Lower lobe of right lung (tissue), 2 donors: ENCODE results near the gene FOXP1. TPM values are rescaled to one million over a fixed set of nuclear protein-coding genes. Genes with fewer than 3 reads are reported as not detected.

Experiments
- ATAC-seq, 2 donors: fragments of 200-7000 bp; cut with Tn5 transposase; one replicate each; pipeline ENCODE4 v1.9.1; 2020 to 2022; ENCODE audit warnings: mild to moderate bottlenecking in 2 of 2, moderate library complexity in 2 of 2
- DNase-seq: peaks from one replicate; pipeline ENCODE4 v3.0.0-alpha.2; 2020
- H3K27ac ChIP-seq: fragments of 200-600 bp; one replicate; pipeline ENCODE4 v1.8.0; 2022
- H3K27me3 ChIP-seq: fragments of 200-600 bp; one replicate; pipeline ENCODE4 v1.8.0; 2022; ENCODE audit warnings: low read depth
- H3K36me3 ChIP-seq: fragments of 200-600 bp; one replicate; pipeline ENCODE4 v1.8.0; 2022; ENCODE audit warnings: mild to moderate bottlenecking
- H3K4me1 ChIP-seq: fragments of 200-600 bp; one replicate; pipeline ENCODE4 v1.8.0; 2022
- H3K4me3 ChIP-seq: fragments of 200-600 bp; one replicate; pipeline ENCODE4 v1.8.0; 2022; ENCODE audit warnings: mild to moderate bottlenecking
- H3K9me3 ChIP-seq: fragments of 200-600 bp; one replicate; pipeline ENCODE4 v1.8.0; 2022
- intact Hi-C: fragments of 100-400 bp; cut with DNase I; formaldehyde crosslinking; loops from one replicate; pipeline ENCODE4 v1.11.0; 2022
- total RNA-seq: library from RNA; stranded (reverse); fragmentation: NEBNext Ultra II Directional; extraction: Animal tissue kit (Norgen Biotek cat#: 25700); gene quantifications from one replicate; pipeline ENCODE4 v1.2.1, GENCODE V29; 2021
- TF ChIP-seq, protein P1 (sequence below): fragments of 200-600 bp; IDR thresholded peaks from one replicate; pipeline ENCODE4 v1.8.0; 2022; ENCODE audit warnings: antibody characterized with exemption, mild to moderate bottlenecking
- donor health status: DM: no; HTN: yes; CAD: no; lungs with severe emphysema.

FOXP1 gene
- total RNA-seq, 1 donor from 2014 or later = 138 TPM

DNA sequence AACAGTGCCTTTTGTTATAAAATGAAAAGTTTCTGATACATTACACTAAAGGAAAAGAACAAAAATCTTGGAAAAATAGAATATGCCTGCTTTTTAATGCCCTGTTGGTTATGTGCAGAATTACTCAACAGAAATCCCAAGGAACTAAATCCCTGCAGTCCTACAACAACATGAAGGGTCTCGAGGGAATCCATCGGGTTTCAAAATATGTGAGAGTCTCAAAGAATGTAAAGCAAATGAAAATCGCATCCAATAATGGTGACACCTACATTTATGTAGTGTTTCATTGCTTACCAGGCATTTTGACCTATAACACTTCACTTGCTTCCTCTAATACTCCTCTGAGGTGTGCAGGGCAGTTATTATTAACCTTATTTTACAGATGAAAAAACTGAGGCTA, 411.3 kb downstream of the FOXP1 start:
- intact Hi-C loops = no loop called here
- TF ChIP-seq, protein P1, sequence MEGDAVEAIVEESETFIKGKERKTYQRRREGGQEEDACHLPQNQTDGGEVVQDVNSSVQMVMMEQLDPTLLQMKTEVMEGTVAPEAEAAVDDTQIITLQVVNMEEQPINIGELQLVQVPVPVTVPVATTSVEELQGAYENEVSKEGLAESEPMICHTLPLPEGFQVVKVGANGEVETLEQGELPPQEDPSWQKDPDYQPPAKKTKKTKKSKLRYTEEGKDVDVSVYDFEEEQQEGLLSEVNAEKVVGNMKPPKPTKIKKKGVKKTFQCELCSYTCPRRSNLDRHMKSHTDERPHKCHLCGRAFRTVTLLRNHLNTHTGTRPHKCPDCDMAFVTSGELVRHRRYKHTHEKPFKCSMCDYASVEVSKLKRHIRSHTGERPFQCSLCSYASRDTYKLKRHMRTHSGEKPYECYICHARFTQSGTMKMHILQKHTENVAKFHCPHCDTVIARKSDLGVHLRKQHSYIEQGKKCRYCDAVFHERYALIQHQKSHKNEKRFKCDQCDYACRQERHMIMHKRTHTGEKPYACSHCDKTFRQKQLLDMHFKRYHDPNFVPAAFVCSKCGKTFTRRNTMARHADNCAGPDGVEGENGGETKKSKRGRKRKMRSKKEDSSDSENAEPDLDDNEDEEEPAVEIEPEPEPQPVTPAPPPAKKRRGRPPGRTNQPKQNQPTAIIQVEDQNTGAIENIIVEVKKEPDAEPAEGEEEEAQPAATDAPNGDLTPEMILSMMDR = no peak
- no peak overlapping the region for H3K4me3 ChIP-seq
- no peak for DNase-seq
- no peak for ATAC-seq
- H3K27ac ChIP-seq = no peak overlapping the region
- H3K4me1 ChIP-seq = peaks cover 25% of the 10 kb centered on the region
- H3K27me3 ChIP-seq = no peaks in the 10 kb centered on the region
- no peaks in the 10 kb centered on the region for H3K36me3 ChIP-seq
- H3K9me3 ChIP-seq = no peaks in the 10 kb centered on the region

DNA sequence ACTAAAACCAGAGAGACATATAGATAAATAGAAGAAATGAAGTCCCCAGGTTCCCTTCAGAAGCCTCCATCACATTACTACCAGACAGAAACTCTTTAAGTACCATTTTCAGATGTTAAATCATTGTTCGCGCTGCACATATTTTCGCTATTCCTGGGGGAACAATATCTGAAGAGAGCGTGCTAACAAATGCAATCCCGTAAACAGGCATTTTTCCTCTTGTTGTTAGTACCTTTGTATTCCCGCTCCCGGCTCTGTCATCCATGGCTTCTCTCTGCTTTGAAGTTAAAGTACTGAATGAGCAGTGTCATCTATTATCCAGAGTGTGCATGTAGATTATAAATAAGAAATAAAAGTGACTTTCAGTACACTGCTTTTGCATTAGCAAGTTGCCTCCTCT, 412.3 kb downstream of the FOXP1 start:
- intact Hi-C loops = no loop called here
- Histone ChIP-seq H3K4me1 (peaks cover 22% of the 10 kb centered on the region), H3K27me3 (no peaks in the 10 kb centered on the region), H3K27ac (no peak overlapping the region), H3K4me3 (no peak overlapping the region), H3K9me3 (no peaks in the 10 kb centered on the region), H3K36me3 (no peaks in the 10 kb centered on the region)
- TF ChIP-seq, protein P1 = no peak
- DNase-seq = no peak
- ATAC-seq = no peak

DNA sequence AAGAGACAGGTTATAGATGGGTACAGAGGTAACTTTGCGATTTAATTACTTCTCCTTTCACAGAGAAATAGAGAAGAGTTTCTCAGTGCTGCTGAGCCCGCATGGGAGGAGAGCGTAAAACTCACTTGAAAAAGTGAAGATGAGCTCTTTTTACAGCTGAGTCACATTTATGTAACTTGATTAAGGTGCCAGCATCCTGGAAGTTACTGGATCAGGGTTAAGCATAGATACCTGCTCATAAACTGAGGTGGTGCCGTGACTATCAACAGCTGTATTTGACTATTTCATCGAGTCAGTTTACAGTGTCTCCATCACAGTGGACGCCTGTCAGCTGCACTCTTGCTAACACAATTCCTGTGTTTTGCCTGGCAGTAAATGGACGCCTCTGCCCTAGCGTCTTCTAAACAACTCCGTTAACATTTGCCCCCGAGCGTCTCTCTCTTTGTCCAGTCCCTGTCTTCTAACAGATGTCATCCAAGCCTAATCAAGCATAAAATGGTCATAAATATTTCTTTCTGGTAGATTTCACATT, 414.6 kb downstream of the FOXP1 start:
- TF ChIP-seq, protein P1 = no peak
- DNase-seq (no peak), ATAC-seq (peak in 1 of 2 donors; percentile 48)
- H3K36me3 ChIP-seq = no peaks in the 10 kb centered on the region
- intact Hi-C loops = no loop called here
- H3K27ac ChIP-seq = peak overlapping the region; percentile 1
- H3K27me3 ChIP-seq = no peaks in the 10 kb centered on the region
- H3K4me3 ChIP-seq = no peak overlapping the region
- peaks cover 22% of the 10 kb centered on the region for H3K4me1 ChIP-seq
- H3K9me3 ChIP-seq = no peaks in the 10 kb centered on the region

DNA sequence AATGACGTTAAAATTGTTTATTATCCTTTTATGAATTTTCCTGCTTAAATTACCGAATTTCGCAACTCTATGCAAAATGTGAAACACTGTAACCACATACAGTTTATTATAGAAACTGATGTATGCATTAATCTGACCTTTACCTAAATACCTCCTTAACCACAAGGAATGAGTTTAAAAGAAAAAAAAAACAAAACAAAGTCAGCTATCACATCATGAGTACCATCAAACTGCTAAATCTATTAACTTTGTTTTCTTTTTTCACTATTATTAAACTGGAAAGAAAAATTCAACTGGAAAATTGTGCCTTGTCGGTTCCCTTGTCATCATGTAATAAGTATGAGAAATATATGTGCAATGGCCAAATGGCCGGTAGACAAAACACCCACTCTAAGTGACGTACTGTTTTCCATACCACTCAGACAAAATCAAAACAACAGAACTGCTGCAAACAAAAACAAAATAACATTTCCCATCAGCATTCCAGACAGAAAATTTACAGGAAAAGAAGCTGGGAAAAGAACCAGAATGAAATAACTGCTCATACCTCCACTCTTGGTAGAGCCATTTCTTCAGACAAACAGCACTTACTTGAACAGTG, 415.3 kb downstream of the FOXP1 start:
- Histone ChIP-seq H3K36me3 (no peaks in the 10 kb centered on the region), H3K27ac (peak overlapping the region; percentile 1), H3K4me3 (no peak overlapping the region), H3K27me3 (no peaks in the 10 kb centered on the region), H3K9me3 (no peaks in the 10 kb centered on the region), H3K4me1 (peaks cover 22% of the 10 kb centered on the region)
- intact Hi-C loops = no loop called here
- DNase-seq (no peak), ATAC-seq (peak in 1 of 2 donors; percentile 31)
- TF ChIP-seq, protein P1 = no peak

DNA sequence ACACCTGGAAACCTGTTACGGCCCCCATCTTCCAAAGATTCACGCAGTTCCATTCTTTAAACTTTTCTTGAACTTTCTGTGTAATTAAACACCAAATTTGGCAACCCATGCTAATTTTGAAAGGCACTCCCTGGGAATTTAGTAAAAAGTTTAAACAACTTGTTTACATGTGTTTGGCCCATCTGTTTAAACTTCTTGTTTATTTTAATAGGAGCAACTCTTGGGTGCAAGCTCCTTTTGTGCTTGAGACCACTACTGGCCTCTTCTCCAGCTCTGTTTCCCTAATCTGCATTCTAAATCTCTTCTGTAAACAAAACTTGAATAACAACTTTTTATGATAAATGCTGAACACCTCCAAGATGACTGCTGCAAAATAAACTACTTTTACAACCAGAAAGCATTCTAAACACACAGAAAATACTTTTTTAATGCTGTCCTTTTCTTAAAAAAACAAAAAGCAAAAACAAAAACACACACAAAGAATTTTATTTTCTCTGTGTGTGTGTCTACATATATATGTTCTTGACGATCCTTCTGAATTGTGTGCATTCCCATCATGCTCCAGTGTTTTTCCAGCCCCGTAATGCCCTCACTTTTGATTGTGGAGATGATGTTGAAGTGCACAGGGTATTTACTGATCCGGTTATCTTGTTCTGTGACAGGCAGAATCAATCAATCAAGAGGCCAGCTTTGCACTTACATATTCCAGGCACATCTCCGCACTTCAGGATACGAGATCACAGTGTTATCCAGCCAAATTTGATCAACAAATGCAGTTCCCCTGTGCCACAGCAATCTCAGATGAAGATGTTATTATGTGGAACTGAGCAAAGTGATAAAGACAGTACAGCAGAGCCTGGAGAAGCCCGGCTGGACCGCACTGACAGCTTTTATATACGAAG, 416.9 kb downstream of the FOXP1 start:
- no peaks in the 10 kb centered on the region for H3K27me3 ChIP-seq
- no peaks in the 10 kb centered on the region for H3K9me3 ChIP-seq
- H3K4me3 ChIP-seq = no peak overlapping the region
- TF ChIP-seq, protein P1 = no peak
- no peak overlapping the region for H3K27ac ChIP-seq
- intact Hi-C loops = no loop called here
- ATAC-seq (no peak), DNase-seq (no peak)
- peaks cover 12% of the 10 kb centered on the region for H3K4me1 ChIP-seq
- no peaks in the 10 kb centered on the region for H3K36me3 ChIP-seq
